ENCODE measurements around the gene DLG2.

- no peak for TF ChIP-seq CTCF (IDR thresholded peaks at IDR 0.05; ENCODE audit: insufficient read depth, low read depth, low read length)
- TF ChIP-seq EZH2 (IDR thresholded peaks at IDR 0.05; ENCODE audit: insufficient read depth, low read length), result no peak
These were observed 51.8 kb downstream of the DLG2 start for GRCh38 chr11:85575388-85575787.
